SKM-1 (cell line): Measurements from ENCODE around the gene LRRC49.
"Not testable (repeated sequence)": the region's sequence is repeated elsewhere in the genome, so short reads cannot be mapped to it uniquely, and the experiment has no call there.

Experiments used
- DNase-seq: peaks from one replicate; lab custom pipeline; 2025; ENCODE audit not compliant: unreplicated experiment; lab: John Stamatoyannopoulos, UW

LRRC49 gene

GRCh38 chr15:70974004-70974832, 81.6 kb downstream of the LRRC49 start:
- DNase-seq = no peak

DNA sequence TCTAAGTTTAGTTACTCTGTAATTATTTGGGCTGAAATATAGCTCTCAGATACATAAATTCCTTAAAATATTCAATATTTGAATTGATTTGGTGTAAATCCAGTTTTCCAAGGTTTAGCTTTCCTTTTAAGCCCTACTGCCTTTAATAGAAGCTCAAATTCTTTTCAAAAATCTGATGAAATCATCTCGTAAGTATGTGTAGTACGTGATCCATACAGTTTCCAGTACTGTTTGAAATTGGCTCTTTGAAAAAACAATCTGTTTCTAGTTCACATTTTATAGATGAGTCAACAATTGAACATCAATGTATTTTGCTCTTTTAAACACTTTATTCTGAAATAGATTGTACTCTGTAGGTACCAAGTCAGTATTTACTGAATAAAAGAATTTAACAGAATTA, 84.2 kb downstream of the LRRC49 start:
- DNase-seq = no peak

DNA sequence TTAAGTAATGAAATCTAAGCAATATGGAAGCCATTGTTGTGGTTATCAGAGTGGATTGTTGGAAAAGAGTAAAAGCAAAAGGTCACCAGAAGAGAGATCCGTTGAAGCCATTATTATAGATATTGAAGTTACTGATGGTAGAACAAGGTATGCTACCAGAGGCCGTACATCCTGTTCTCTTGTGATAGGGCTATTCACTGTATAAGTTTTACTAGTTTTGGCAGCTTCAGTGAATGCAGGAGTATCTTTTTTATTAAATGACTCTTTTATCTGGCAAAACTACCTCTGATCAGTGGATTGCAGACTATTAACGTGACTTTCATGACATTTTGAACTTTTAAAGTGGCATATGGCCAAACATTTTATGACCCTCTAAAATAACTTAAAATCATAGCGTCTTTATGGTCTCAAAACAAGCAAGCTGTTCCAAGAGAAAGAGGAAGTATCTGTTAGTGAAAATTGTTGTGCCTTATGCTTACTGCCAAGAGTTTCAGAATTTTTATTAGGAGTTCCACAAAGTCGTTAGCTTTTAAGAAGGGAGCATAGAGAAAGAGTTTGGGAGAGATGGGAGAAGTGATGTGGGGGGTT, 102.9 kb downstream of the LRRC49 start:
- DNase-seq = no peak

DNA sequence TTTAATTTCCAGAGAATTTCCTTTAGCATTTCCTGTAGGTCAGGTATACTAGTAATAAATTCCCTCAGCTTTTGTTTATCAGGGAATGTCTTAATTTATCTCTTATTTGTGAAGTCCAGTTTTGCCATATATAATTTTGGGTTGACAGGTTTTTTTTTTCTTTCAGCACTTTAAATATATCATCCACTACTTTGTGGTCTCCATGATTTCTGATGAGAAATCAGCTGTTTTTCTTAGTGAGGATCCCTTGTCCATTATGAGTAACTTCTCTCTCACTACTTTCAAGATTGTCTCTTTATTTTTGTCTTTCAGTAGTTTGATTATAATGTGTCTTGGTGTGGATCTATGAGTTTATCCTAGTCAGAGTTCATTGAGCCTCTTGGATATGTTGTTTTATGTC, 105.7 kb downstream of the LRRC49 start:
- no peak for DNase-seq

GRCh38 chr15:71002316-71002715, 109.7 kb downstream of the LRRC49 start:
- no peak for DNase-seq

- no peak for DNase-seq
Observed at GRCh38 chr15:71003319-71003718, 110.7 kb downstream of the LRRC49 start.

GRCh38 chr15:71004506-71004905, 111.9 kb downstream of the LRRC49 start:
- not testable (repeated sequence) for DNase-seq

DNA sequence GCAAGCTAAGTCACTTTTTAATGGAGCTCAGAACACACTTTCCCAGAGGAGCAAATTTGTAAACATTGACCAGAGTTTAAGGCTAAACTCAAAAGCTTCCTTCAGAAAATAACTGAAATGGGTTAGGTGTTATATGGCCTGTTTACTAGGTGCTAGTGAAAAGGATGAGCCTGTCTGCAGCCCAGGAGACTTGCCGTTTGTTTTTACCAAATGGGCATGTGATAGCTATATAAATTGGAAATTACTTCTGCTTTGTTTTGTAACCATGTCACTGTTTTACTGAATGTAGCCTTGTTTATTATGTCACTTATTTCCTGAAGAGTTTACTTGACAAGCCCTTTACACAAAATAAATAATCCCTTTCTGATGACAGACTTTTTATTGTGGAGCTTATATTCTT, 113.3 kb downstream of the LRRC49 start:
- DNase-seq = no peak

DNA sequence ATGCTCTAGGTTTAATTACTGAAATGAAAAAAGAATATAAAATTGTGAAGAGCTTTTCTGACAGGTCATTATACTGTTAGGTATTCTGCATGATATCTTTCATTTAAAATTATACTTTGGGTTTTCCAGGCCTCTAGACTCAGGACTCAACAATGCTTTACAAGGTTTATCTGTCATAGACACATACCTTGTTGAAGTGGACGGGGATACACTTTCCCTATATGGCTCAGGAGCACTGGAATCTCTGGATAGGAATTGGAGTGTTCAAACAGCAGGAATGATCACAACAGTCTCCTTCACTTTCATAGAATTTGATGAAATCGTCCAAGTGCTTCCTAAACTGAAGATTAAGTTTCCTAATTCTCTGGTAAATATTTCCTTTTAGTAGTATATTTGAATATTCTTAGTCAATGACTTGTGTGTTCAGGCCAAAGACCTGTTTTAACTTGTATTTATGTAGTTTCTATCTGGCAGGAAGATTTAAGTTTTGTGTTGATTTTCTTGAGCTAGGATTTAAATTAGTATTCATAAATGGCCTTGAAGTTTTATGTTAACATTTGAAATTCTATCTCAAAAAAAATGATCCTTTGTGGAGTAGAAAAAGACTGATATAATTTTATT, 115.7 kb downstream of the LRRC49 start:
- DNase-seq = no peak

GRCh38 chr15:71010472-71010871, 117.8 kb downstream of the LRRC49 start:
- DNase-seq = no peak

GRCh38 chr15:71010997-71011396, 118.4 kb downstream of the LRRC49 start:
- no peak for DNase-seq

DNA sequence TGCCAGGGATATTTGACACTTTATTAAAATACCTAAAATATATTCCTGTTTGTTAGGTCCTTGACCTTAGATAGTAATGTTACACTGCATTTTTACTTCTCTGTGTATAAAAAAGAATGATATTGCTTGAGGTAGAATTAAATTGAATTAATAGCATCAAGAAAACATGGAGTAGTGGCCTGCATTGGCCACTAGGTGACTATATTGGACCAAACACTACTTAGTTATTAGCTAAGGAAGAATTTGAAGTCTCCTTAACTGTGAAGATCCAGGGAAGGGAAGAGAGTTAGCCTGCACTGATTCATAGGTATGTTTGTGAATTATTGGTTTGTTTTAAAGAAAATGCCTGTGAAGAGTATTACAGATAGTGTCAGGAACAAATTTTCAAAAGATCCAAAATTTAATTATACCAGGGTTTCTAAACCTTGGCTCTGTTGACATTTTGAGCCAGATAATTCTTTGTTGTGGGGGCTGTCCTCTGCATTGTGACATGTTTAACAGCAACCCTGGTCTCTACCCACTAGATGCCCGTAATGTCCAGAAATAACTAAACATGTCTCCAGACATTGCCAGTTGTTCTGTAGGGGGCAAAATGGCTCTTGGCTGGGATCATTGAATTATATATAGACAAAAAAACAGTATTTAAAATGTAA, 119.0 kb downstream of the LRRC49 start:
- DNase-seq = no peak

- no peak for DNase-seq
Observed at GRCh38 chr15:71013446-71013845, 120.8 kb downstream of the LRRC49 start.

DNA sequence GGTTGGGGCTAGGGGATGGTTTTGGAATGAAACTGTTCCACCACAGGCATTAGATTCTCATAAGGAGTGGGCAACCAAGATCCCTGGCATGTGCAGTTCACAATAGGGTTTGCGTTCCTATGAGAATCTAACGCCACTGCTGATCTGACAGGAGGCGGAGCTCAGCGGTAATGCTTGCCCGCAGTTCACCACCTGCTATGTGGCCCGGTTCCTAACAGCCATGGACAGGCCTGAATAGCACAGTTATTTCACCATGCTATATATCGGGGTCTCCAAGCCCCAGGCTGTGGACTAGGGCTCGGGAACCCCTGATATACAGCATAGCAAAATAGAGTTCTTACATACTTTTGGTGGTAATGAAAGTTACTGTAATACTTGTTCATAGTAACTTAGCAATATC, 122.7 kb downstream of the LRRC49 start:
- DNase-seq = no peak

DNA sequence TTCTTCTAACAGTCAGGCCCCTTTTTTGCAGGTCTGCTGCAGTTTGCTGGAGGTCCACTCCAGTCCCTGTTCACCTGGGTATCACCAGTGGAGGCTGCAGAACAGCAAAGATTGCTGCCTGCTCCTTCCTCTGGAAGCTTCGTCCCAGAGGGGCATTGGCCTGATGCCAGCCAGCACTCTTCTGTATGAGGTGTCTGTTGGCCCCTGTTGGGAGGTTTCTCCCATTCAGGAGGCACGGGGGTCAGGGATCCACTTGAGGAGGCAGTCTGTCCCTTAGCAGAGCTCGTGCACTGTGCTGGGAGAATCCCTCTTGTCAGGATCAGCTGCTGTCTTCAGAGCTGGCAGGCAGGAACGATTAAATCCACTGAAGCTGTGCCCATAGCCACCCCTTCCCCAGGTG, 138.6 kb downstream of the LRRC49 start:
- not testable (repeated sequence) for DNase-seq

DNA sequence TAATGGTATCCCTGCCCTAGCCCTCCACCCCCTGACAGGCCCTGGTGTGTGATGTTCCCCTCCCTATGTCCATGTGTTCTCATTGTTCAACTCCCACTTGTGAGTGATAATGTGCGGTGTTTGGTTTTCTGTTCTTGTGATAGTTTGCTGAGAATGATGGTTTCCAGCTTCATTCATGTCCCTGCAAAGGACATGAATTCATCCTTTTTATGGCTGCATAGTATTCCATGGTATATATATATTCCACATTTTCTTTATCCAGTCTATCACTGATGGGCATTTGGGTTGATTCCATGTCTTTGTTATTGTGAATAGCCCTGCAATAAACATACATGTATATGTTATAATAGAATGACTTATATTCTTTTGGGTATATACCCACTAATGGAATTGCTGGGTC, 142.9 kb downstream of the LRRC49 start:
- not testable (repeated sequence) for DNase-seq

- DNase-seq = no peak
Observed at GRCh38 chr15:71042356-71042922, 149.8 kb downstream of the LRRC49 start.

- no peak for DNase-seq
Observed at GRCh38 chr15:71043373-71043772, 150.7 kb downstream of the LRRC49 start.

DNA sequence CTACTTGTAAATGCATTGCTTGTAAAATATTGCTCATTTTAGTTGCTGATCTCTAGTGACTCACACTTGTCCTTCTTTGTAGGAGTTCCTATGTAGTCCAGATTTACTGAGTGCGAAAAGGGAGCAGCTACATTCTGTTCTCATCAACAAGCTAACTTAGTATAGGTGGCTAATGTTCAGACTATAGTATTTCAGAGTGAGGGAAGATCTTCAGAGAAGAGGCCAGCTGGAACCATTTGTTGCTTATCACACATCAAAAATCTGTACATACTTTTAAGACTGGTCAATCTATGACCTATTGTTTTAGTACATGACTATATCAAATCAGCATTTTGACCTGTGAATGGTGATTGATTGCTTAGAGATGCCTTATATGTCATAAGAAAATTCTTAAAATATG, 151.4 kb downstream of the LRRC49 start:
- DNase-seq = no peak

DNA sequence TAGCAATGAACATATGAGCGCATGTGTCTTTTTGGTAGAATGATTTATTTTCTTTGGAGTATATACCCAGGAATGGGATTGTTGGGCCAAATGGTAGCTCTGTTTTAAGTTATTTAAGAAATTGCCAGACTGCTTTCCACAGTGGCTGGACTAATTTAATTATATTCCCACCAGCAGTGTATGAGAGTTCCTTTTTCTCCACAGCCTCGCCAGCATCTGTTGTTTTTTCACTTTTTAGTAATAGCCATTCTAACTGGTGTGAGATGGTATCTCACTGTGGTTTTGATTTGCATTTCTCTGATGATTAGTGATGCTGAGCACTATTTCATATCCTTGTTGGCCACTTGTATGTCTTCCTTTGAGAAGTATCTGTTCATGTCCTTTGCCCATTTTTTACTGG, 153.5 kb downstream of the LRRC49 start:
- not testable (repeated sequence) for DNase-seq

DNA sequence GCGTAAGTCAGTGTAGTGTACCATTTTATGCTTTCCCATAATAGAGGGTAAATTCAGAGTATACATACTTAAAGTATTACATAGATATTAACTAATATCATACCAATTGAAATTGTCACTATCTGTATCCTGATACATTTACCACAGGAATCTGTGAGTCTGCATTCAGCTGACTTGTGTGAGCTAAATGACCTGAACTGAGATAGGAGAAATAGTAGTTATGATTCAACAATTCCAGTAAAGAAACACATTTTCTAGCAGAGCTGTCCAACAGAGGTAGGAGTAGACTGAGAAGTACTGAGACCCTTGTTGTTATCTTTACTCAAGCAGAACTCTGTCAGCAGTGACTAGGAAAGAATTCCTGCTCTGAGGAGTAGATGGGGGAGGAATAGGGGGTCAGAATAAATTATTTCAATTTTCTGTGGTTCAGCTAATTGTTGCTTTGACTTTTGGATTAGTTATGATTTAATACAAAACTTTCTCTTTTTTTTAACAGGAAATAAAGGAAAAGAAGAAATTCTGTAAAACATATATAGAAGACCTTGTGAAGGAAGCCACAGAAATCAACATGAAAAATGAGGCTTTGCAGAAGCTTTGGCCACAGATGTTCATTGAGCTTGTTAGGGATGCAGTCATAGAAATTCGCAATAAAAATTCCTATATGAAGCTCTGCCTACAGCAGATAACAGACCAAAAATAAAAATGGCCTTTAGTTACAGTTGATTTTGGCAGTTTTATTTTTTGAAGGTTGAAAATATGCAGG, 156.5 kb downstream of the LRRC49 start:
- DNase-seq = no peak
